Lower leg skin (tissue), 4 donors: Measurements from ENCODE around the gene RNF111. TPM values are rescaled to one million over a fixed set of nuclear protein-coding genes. Genes with fewer than 3 reads are reported as not detected.

ENCODE experiments used
- DNase-seq, 2 donors: peaks; one replicate each; pipeline ENCODE4 v3.0.0-alpha.2; 2019; ENCODE audit warnings: low spot score in 2 of 2
- H3K4me3 ChIP-seq: fragments of 200-600 bp; sonication (generic); 2 replicates; pipeline ENCODE4 v1.5.1; 2017; ENCODE audit warnings: mild to moderate bottlenecking, low read depth; ENCODE audit not compliant: poor library complexity, severe bottlenecking
- CTCF ChIP-seq, 3 donors: fragments of 450-650 bp; IDR thresholded peaks; one replicate each; pipeline ENCODE4 v1.5.1; 2016; ENCODE audit warnings: antibody characterized with exemption in 3 of 3, mild to moderate bottlenecking in 3 of 3, moderate library complexity in 2 of 3
- POLR2A ChIP-seq, 2 donors: fragments of 450-650 bp; IDR thresholded peaks; one replicate each; pipeline ENCODE4 v1.6.1; 2016 to 2017; ENCODE audit warnings: antibody characterized with exemption in 2 of 2, mild to moderate bottlenecking in 1 of 2, moderate library complexity in 1 of 2
- WGBS, 2 donors: methylation state at CpG; one replicate each; pipeline ENCODE4 v1.1.5; 2018; 5-methylcytosine and 5-hydroxymethylcytosine counted together
- intact Hi-C: fragments of 100-400 bp; cut with DNase I; formaldehyde crosslinking; loops from one replicate; pipeline ENCODE4 v1.15.0; 2023; ENCODE audit warnings: low total_unique reads
- total RNA-seq, 4 donors: library from RNA; depleted of rRNA; stranded (reverse); fragments of >200 nt; gene quantifications; one replicate each; pipeline ENCODE4 v1.1.0, GENCODE V29; 2016

The RNF111 gene
- total RNA-seq, 4 donors from 2014 or later: 14.9 to 27.9 (median 22.6) TPM

DNA sequence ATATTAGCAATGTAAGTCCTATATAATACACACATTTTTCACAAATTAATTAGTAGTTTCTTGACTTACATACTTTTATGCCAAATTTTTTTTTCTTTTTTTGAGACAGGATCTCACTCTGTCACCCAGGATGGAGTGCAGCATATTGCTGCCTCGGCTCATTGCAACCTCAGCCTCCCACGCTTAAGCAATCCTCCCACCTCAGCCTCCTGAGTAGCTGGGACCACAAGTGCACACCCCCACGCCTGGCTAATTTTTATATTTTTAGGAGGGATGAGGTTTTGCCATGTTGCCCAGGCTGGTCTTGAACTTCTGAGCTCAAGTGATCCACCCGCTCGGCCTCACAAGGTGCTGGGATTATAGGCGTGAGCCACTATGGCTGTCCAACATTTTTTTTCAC is 54.6 kb downstream of the RNF111 start:
- DNase-seq: no peak
- intact Hi-C loops: no loop called here
- TF ChIP-seq CTCF (IDR thresholded peaks at IDR 0.05): no peak
- 97% methylated on average over 6 of the region's 6 CpGs for WGBS, 2 donors
- no peak overlapping the region for H3K4me3 ChIP-seq

DNA sequence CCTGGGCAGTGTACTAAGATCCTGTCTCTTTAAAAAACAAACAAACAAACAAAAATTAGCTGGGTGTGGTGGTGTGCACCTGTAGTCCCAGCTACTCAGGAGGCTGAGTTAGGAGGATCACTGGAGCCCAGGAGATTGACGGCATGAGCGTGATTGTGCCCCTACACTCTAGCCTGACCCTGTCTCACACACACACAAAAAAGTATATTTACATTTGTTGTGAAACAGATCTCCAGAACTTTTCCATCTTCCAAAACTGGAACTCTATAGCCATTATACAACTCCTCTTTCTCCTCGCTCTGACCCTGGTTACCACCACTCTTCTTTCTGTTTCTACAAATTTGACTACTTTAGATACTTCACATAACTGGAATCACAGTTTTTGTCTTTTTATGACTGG is 61.4 kb downstream of the RNF111 start:
- no peak overlapping the region for H3K4me3 ChIP-seq
- intact Hi-C loops: no loop called here
- no peak for TF ChIP-seq POLR2A (IDR thresholded peaks at IDR 0.05)
- TF ChIP-seq CTCF (IDR thresholded peaks at IDR 0.05): no peak
- WGBS, 2 donors: 96 to 99% methylated on average over 3 of the region's 3 CpGs
- DNase-seq: no peak

DNA sequence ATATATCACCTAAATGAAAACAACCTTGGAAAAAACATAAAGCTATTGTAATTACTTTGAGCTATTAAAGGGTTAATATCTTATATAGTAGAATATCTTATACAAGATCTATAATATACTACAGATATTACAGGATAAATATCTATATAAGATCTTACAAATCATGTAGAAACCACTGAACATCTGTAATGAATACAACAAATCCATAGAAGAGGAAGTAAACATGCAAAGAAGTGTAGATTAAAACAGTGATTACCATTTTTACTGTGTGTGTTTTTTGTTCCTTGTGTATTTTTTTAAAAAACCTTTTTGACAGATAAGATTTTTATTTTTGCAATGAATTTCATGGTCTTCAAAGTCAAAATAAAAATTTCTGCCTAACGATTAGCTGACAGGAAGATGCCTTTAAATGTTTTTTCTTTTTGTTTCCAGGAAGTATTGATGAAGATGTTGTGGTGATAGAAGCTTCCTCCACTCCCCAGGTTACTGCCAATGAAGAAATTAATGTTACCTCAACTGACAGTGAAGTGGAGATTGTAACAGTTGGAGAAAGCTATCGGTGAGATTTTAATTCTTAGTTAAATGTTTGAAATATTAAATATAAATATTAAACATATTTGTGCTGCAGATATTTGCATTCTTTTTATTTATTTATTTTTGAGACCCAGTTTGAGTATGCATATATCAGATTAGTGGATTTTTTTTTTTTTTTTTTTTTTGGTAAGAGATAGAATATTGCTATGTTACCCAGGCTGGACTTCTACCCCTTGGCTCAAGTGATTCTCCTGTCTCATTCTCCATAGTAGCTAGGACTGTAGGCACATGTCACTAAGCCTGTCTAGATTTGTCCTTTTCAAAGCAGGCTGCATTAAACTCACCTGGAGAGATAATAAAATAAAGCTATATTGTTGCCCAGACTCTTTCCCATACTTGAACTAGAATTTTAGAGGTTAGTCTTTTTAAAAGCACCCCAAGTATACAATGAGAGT is 64.7 kb downstream of the RNF111 start:
- TF ChIP-seq POLR2A (IDR thresholded peaks at IDR 0.05) (no peak), CTCF (IDR thresholded peaks at IDR 0.05) (no peak)
- intact Hi-C loops: no loop called here
- no peak overlapping the region for H3K4me3 ChIP-seq
- 70 to 72% methylated on average over 2 of the region's 2 CpGs for WGBS, 2 donors
- no peak for DNase-seq

GRCh38 chr15:59052915-59053407 is 65.5 kb downstream of the RNF111 start:
- WGBS, 2 donors: 62 to 68% methylated on average over 3 of the region's 3 CpGs
- H3K4me3 ChIP-seq: no peak overlapping the region
- intact Hi-C loops: no loop called here
- DNase-seq: no peak
- TF ChIP-seq CTCF (IDR thresholded peaks at IDR 0.05): no peak
- TF ChIP-seq POLR2A (IDR thresholded peaks at IDR 0.05): no peak

- intact Hi-C loops: no loop called here
- TF ChIP-seq CTCF (IDR thresholded peaks at IDR 0.05) (no peak), POLR2A (IDR thresholded peaks at IDR 0.05) (no peak)
- H3K4me3 ChIP-seq: no peak overlapping the region
- 94 to 96% methylated on average over 2 of the region's 2 CpGs for WGBS, 2 donors
- no peak for DNase-seq
These were observed 66.0 kb downstream of the RNF111 start for GRCh38 chr15:59053482-59053881.
